ENCODE results near the gene ADAM21. TPM values are rescaled to one million over a fixed set of nuclear protein-coding genes. Genes with fewer than 3 reads are reported as not detected.

ADAM21 gene
- total RNA-seq, 1 experiment from 2014 or later, result not detected

GRCh38 chr14:70489579-70490200 is 37.7 kb downstream of the ADAM21 start:
- H3K9me3 ChIP-seq (ENCODE audit: control insufficient read depth, low read depth, low read length), result peaks cover 31% of the 10 kb centered on the region
- Mint-ChIP-seq H3K27ac (no peak overlapping the region), H3K4me3 (no peak overlapping the region), H3K9me3 (peaks cover 55 to 64% of the 10 kb centered on the region in 2 experiments), H3K27me3 (ENCODE audit: low read depth) (no peaks in the 10 kb centered on the region; the same call in 1 of the 2 replicates), H3K36me3 (ENCODE audit: insufficient read depth in 1 of 3, low read depth in 3 of 3) (peaks cover 36 to 52% (median 50%) of the 10 kb centered on the region in 3 experiments), H3K4me1 (no peaks in the 10 kb centered on the region)
- H4K91ac ChIP-seq (ENCODE audit: insufficient read length, low read depth, low read length), result no peak overlapping the region
- H2BK20ac ChIP-seq (ENCODE audit: low read depth, low read length, poor library complexity, severe bottlenecking), result no peak overlapping the region
- no peak overlapping the region for H2AFZ ChIP-seq (ENCODE audit: low read length)
- H3K14ac ChIP-seq (ENCODE audit: insufficient read depth, low read length), result no peak overlapping the region
- H2BK15ac ChIP-seq (ENCODE audit: low read depth, low read length), result no peak overlapping the region
- no peak overlapping the region for H3K18ac ChIP-seq (ENCODE audit: insufficient read length, low read depth, low read length)
- H2BK120ac ChIP-seq (ENCODE audit: low read depth, low read length, poor library complexity, severe bottlenecking), result no peak overlapping the region
- H3K27me3 ChIP-seq (ENCODE audit: insufficient read depth, low read length), result no peaks in the 10 kb centered on the region
- H3K23ac ChIP-seq (ENCODE audit: insufficient read length, low read depth, low read length), result no peak overlapping the region
- no peak overlapping the region for H3K4ac ChIP-seq (ENCODE audit: low read depth, low read length)
- H4K20me1 ChIP-seq (ENCODE audit: control insufficient read depth, insufficient read depth, insufficient read length), result no peaks in the 10 kb centered on the region
- H2BK5ac ChIP-seq (ENCODE audit: insufficient read length, low read length), result no peak overlapping the region
- H3K79me2 ChIP-seq (ENCODE audit: insufficient read depth, low read length), result no peaks in the 10 kb centered on the region
- DNase-seq, result no peak
- no peak overlapping the region for H3T11ph ChIP-seq (ENCODE audit: low read length)
- no peak overlapping the region for H2BK12ac ChIP-seq (ENCODE audit: insufficient read length, low read depth, low read length)
- no peak overlapping the region for H4K5ac ChIP-seq (ENCODE audit: insufficient read length, low read depth, low read length)
- H3K4me1 ChIP-seq (ENCODE audit: insufficient read depth, low read length), result no peaks in the 10 kb centered on the region
- WGBS (ENCODE audit: extremely low coverage, insufficient read length, low lambda C conversion rate), result no CpG with 5 or more reads among the region's 3 CpGs
- no peak overlapping the region for H2AK5ac ChIP-seq (ENCODE audit: insufficient read length, low read length)
- TF ChIP-seq, protein P1, sequence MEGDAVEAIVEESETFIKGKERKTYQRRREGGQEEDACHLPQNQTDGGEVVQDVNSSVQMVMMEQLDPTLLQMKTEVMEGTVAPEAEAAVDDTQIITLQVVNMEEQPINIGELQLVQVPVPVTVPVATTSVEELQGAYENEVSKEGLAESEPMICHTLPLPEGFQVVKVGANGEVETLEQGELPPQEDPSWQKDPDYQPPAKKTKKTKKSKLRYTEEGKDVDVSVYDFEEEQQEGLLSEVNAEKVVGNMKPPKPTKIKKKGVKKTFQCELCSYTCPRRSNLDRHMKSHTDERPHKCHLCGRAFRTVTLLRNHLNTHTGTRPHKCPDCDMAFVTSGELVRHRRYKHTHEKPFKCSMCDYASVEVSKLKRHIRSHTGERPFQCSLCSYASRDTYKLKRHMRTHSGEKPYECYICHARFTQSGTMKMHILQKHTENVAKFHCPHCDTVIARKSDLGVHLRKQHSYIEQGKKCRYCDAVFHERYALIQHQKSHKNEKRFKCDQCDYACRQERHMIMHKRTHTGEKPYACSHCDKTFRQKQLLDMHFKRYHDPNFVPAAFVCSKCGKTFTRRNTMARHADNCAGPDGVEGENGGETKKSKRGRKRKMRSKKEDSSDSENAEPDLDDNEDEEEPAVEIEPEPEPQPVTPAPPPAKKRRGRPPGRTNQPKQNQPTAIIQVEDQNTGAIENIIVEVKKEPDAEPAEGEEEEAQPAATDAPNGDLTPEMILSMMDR (conservative IDR thresholded peaks at IDR 0.05), result no peak
- no peak overlapping the region for H4K8ac ChIP-seq (replicated peaks; ENCODE audit: insufficient read length, low read depth, low read length)
- no peak overlapping the region for H3K56ac ChIP-seq (ENCODE audit: insufficient read length, low read depth, low read length)
- H3K79me1 ChIP-seq (ENCODE audit: insufficient read depth, low read depth, low read length, poor library complexity, severe bottlenecking), result no peaks in the 10 kb centered on the region
- no peak overlapping the region for H3K9ac ChIP-seq (ENCODE audit: extremely low read depth, insufficient read length, low read length)
- no peak overlapping the region for H3K27ac ChIP-seq (ENCODE audit: insufficient read length, low read depth, low read length)
- H3K23me2 ChIP-seq (ENCODE audit: insufficient read length, low read depth, low read length, poor library complexity, severe bottlenecking), result no peaks in the 10 kb centered on the region
- H3K4me2 ChIP-seq (ENCODE audit: insufficient read depth, insufficient read length, low read length), result no peak overlapping the region
